Fibroblast of gingiva (primary cell): ENCODE results near the gene MACROD1.
"Not testable (repeated sequence)": the region's sequence is repeated elsewhere in the genome, so short reads cannot be mapped to it uniquely, and the experiment has no call there.

Source experiments
- DNase-seq: peaks from one replicate; pipeline ENCODE4 v3.0.0-alpha.2; 2011; ENCODE audit warnings: low read depth

The MACROD1 gene

DNA sequence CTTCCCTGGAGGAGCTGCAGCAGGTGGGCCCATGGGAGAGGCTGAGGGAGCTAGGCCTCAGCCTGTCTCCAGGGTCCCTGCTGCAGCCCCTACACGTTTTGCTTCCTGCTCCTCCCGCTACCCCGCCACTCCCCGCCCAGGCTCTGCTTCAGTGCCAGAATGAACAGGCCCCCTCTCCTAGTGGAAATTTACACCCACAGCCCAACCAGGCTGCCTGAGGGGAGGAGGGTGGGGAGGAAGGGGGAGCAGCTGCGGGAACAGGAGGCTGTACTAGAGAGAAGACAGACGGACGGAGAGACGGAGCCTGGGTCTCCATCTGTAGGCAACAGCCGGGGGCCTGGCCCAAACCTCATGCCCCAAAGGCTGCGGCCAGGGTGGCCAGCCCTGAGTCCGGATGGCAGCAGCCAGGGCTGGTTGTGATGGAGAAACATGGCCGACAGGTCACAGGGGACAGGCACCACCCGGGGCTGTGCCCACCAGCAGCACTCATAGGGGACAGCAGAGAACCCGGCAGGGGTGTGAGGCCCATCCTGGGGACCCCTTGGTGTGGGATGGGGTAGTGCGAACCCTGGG, 109.6 kb downstream of the MACROD1 start:
- no peak for DNase-seq

DNA sequence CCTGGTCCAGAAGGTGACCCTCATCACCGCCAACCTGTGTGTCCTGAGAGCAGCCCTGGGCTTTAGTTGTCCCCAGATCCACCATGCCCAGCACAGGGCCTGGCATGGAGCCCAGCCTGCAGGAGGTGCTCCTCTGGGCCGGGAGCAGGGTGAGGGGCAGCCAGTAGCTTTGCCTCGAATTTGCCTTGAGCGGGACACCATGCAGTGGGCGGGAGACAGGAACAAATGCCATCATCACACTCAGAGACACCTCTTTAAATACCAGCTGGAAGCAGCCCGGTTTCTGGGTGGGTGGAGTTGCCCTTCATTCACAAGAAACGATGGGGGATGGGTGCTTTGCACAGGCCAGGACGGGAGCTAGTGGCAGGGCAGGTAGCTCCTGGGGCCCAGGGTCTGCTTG, 110.8 kb downstream of the MACROD1 start:
- DNase-seq, result no peak

DNA sequence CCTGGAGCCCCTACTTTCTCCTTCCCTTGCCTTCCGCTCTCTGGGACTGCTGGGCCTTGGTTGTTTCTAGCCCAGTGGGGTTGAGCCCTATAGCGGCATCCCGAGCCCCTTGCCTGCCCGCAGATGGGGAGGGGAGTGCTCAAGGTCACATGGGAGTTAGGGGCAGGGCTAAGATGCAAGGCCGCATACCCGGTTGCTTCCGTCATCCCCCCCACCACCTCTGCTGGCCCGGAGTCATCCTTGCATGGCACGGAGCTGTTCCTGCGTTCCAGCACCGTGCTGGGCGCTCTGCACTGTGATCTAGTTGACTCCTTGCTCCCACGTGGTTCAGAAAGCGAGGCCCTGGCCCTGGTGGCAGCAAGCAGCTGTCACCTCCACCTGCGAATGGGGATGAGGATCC, 112.2 kb downstream of the MACROD1 start:
- DNase-seq, result no peak

DNA sequence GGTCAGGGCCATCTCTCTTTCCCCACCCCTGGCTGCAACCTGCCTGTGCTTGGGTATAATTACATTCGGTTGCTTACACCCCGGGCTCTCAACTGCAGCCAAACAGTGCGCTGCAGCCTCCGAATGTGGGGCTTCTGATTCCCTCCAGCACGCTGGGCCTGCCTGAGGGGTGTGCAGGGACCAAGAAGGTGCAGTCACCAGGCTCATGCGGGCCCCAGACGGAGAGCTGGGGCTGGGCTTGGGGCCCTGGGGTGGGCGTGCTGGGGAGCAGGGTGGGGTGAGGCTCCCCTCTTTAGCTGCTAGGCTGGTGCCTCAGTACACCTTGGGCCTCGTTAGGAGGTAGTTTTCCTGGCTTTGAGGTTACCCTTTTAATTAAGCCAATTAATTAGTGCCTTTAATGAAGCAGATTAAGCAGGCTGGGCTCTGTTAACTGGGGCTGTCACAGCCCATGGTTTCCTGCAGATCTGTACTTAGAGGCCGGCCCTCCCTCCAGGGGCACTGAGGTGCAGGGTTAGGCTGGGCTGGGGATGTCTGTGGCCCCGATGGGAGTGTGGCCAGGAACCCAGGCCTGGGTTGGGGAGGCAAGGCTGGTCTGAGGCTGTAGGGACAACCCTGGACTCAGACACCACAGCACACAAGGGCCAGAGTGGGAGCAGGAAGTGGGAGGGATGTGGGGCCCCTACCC, 112.8 kb downstream of the MACROD1 start:
- DNase-seq, result no peak

DNA sequence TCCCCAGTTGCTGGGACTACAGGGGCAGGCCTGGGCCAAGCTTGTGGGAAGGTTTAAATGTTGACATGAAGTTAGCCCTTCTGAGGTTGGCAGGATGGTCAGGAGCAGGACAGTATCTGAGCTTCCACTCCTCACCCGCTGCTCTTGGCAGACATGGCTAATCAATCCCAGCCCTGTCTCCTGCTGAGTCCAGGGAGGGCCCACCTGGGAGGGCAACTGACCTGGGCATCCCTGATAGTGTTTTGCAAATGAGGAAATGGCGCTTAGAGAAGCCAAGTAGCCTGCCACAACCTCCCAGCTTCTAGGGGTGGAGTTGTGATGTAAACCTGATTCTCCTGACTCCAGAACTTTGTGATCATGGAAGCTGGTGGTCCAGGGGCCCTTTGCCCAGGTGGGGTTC, 113.5 kb downstream of the MACROD1 start:
- DNase-seq, result no peak

DNA sequence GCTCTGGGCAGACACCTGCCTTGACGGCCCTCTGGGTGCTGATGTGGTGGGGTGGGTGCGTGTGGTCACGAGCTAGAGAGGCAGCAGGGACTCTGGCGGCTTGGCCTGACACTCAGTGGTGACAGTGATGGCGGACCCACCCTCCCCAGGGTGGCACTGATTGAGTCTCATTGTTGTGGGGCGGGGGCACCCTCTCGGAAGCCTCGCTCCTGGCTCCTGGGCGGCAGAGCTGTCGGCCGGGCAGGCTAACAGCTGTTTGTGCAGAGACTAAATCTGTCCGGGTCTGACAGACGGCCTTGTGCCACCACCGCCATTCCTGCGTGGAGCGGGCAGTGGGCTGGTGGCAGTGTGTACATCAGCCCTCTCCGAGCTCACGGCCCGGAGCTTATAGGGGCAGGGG, 114.6 kb downstream of the MACROD1 start:
- DNase-seq, result no peak

DNA sequence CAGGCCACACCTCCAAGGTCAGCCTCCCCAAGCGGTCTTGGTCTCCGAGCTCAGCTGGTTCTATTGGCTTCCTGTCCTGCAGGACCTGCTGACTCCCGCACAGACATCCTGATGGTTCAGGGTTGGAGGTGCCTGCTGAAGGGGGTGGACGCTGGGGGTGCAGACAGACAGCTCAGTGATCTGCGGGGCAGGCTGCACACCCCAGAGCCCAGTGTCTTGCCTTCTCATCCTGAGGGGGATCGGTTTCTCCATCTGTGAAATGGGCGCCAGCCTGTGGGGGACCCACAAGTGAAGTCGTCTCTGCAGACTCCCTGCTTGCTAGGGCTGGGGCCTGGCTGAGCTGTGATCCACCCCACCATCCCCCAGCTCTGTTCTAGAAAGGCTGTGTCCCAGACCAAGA, 116.4 kb downstream of the MACROD1 start:
- DNase-seq, result no peak

DNA sequence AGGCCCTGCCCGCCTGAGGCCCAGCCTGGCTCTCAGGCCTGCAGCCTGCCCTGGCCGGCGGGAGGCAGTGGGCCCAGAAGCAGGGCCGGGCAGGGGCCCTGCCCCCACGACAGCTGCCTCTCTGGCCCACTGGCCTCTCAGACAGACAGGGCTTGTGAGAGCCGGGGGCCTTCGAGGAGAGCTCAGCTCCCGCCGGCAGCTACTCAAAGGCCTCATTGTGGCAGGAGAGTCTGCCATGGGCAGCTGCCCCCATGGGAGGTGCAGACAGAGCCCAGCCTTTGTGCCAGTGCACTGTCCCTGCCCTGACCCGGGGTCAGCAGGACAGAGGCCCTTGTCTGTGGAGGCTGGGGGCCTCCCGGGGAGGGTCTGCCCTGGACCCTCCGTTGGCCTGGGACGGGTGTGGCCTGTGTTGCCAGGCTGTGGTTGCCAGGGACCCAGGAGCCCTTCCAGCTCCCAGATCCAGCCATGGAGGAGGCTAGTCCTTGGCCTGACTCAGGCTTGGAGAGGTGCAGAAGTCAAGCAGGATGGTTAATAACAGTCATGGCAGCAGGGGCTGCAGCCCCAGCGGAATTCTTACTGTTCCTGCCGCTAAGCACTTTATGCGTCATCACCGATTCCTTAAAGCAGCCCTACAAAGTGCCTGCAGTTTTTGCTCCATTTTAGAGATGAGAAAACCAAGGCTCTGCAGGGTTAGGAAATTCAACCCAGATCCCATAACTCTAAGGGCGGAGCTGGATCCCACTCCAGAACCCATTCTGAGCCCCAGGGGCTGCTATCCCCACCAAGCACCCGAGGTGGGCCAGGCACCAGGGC, 117.7 kb downstream of the MACROD1 start:
- DNase-seq, result no peak

DNA sequence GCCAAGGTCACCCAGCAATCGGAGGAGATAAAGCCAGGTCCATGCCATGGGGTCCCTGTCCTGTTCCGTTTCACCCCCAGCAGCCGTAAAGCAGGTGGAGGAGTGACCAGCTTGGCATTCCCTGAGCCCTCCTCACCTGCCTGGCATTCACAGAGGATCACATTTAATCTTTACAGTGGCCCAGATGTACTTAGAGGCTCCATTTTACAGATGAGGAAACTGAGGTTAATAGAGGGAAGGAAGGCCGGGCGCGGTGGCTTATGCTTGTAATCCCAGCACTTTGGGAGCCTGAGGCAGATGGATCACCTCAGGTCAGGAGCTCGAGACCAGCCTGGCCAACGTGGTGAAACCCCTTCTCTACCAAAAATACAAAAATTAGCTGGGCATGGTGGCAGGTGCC, 118.5 kb downstream of the MACROD1 start:
- DNase-seq, result not testable (repeated sequence)

DNA sequence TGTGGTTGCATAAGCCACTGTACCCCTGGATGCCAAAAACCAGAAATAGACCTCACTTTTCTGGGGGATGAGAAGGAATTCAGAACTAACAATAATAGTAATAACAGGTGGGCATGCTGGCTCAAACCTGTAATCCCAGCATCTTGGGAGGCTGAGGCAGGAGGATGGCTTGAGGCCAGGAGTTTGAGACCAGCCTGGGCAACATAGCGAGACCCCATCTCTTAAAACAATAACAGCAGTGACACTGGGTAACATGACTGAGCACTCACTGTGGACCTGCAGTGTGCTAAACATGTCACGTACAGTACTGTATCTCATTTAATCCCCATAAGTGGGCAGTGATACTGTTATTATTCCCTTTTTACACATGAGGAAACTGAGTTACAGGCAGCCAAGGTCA, 120.2 kb downstream of the MACROD1 start:
- DNase-seq, result no peak

DNA sequence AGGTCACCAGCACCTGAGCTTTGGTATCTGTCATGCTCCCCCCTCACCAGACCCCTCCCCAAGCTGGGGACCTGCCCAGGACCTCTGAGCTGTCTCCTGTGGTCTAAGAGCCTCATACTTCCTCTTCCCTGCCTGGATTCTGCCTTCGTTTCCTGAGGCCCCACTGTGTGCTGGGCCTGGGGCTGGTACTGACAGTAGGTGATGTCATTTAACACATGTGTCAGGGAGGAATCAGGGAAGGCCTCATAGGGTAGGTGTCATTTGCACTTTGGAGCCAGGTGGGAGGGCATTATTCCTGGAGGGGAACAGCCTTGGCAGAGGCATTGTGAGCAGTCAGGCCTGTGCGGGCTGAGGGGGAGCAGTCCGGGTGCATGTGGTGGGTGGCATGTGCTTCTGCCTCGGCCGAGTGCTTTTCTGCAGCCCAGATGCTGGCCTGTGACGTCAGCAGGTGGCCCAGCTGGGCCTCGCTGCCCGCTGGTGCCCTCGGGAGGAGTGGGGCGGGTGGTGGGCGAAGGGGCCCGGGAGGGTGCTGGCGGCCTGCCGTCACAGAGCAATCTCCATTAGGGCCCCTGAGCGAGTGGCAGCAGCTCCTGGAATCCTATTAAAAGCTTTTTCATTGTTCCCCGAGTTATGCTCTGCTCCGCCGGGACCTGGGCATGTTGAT, 121.1 kb downstream of the MACROD1 start:
- DNase-seq, result no peak

DNA sequence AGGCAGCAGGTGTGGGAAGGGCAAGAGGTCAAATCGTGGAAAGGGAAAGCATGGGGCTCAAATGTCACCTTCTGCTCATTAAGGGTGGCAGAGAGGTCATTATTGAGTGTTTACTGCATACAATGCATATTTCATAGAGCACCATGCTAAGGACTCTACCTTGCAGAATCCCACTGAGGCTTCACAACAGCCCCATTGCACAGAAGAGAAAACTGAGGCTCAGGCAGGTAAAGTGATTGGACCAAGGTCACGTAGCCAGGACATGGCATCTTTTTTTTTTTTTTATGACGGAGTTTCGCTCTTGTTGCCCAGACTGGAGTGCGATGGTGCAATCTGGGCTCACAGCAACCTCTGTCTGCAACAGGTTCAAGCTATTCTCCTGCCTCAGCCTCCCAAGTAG, 122.4 kb downstream of the MACROD1 start:
- no peak for DNase-seq

DNA sequence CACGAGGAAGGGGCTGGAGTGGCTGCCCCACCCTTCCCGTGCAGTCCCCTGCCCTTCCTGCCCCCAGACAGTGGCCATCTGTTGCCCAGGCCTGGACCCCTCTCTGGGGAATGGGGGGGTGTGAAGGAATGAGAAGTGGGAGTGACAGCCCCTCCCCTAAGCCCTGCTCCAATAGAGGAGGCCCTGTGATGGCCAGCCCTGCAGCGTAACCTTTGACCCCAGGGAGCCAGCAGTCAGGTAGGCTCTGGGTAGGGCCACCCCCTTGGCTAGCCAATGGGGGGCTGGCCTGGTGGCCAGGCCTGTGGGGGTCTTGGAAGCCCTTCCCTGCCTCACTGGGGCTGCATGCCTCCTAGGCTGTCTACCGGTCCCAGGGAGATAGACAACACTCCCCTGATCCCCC, 123.6 kb downstream of the MACROD1 start:
- no peak for DNase-seq

DNA sequence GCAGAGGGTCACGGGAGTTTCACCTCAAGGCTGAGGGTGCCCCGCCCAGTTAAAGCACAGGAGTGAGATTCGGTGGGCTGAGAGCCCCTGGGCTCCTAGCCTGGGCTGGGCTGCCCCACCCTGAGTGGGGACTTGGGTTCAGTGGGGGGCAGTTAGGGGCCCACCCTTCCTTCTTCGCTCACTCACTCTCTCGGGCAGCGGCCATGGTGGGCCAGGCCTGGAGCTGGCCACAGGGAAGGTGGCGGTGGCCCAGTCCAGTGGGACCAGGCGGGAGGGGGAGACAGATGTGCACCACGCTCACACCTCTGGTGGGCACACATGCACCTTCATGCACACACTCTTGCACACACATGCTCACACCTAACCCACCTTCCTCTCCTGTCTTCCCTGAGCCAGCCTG, 124.1 kb downstream of the MACROD1 start:
- no peak for DNase-seq

DNA sequence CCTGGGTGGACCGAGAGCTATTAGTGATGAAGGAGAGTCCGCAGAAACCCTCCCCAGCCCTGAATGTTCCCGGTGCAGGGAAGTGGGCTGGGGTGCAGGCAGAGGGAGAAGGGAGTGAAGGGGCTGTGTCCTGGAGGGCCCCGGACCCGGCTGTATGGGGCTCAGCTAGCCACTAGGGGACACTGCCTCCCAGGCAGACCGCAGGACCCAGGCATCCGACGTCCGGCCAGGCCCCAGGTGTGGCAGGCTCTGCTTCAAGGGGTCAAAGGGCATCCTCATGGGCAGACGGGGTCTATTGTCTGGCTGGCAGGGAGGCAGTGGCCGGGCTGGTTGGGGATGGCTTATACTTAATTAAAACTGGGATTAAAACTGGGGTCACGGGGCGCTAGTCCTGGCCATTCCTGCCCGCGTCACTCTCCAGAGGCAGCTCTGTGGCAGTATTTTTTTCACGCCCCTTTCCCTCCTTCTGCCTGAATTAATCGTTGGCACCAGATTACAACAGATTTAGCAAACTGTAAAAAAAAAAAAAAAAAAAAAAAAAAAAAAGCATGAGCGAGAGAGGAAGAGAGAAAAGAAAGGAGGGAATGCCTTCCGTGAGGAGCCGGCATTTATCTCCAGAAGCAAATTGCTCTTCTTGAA, 125.1 kb downstream of the MACROD1 start:
- DNase-seq, result no peak

DNA sequence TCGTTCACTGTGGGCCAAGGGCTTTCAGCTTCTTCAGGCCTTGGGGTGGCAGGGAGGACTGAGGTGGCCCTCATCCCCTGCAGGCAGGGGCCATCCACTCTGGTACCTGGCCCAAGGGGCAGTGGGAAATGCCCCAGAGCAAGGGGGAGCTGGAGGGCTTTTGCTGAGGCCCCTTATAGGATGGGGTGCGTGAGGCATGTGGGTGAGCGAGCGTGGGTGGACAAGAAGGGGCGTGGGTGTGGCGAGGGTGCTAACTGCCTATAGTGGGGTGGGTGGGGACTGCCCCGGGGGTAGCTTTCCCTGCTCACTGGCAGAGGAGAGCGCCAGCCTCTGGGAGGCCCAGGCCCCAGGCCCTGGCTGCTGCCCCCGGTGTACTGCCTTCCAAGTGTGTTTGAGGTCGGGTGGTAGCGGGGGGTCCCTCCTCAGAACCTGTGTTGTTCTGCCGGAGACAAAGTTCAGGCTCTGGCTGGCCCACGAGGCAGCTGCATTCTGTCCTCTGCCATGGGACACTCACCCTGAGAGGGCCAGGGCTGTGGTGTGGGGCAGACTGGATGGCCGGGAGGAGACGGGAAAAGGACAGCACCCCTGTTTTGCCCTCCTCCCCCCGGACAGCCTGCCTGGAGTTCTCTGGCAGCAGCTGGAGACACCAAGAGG, 126.8 kb downstream of the MACROD1 start:
- no peak for DNase-seq

DNA sequence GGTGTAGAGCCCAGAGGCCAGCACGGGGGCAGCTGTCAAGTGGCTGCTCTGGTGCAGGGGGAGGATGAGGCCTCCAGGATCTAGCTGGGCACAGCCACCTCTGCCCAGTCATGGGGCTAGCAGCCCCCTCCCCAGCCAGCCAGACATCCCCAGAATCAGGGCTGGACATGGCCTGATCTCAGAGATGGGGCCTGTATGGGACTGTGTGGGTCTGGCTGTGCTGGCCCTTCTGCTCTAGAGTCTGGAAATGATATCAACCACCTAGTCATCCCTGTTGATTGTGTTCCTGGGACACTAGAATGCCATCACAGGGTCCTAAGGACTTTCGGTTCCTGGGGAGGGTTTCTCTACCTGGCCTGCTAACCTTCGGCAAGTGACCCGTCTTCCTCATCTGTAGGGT, 127.4 kb downstream of the MACROD1 start:
- no peak for DNase-seq

DNA sequence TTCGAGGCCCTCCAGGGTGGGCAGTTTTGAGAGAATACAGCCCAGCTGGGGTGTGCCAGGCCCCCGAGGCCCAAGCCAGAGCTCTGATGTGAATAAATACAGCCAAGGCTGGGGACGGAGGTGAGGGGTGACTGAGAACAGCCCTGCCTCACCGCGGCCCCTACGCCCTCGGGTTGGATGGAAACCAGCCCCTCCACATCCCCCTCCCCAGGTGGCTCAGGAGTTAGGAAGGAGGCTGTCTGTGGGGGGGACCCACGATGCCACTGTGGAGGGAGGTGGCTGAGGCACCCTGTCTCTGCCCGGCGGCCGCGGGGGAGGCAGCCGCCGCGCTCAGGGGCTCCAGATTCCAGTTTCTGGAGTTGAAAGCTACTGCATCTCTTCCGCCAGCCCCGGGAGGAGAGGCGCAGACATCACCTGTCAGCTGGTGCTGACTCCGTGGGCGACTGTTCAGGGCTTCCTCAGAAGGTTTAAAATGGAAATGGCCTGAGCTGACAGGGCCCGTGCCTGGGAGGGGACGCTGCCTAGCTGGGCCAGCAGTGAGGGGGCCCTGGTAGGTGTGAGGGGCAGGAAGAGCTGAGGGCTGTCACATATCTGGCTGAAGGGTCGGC, 128.8 kb downstream of the MACROD1 start:
- DNase-seq, result no peak

DNA sequence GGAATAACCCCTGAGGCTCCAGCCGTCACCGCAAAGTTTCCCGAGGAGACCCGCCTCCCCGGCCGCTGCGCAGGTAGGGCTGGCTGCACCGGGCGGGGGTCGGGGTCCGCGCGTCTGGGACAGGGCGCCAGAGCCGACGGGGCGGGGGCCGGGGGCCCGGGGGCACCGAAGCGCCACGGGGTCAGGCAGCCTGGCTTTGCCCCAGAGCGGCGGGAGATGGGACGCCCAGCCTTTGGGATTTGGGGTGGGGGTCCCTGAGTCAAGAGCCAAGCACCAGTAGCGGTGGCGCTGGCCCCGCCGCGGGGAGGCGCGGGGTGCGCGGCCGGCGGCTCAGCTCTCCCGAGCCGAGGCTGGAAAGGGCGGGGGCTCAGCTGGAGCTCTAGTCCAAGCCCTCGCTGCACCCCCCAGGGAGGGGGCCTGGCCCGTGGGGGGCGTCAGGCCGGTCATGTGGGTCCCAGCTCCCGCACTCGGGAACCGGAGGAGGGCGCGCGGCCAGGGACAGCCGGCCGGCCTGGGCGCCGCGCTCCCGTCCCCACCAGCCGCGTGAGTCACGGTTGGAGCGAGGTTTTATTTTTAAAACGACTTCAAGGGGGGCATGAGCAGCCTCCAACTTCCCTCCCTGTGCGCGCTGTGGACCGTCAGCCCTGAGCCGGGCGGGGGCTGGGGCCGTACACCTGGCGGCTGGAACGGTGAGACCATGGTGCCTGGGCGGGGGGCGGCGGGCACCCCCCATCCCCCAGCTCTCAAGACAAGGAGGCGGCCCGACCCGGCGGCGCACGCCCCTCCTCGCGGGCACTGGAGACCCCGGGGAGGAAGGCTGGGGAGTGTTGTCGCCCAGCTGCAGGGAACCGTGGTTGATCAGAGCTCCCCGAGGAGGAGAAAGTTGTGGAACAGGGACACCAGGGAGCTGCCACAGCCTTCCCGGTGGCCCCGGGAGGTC, 129.6 kb downstream of the MACROD1 start:
- DNase-seq, result no peak

DNA sequence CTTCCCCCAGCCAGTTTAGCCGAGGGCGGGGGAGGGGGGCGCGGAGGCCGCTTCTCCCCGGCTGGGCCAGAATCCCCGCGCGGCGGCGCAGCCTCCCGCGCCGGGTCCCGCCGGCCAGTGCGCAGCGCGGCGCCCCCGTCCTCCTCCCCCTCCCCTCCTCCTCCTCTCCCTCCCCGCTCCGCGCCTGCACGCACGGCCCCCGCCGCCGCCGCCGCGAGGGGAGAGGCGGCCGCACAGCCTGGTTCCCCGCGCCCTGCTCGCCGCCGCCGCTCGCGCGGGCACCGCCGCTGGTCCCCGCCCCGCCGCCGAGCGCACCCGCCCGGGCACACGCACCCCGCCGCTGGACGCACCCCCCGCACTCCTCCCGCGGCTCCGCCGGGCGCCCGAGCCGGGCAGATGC, 130.3 kb downstream of the MACROD1 start, which contains the start of gene FLRT1:
TSS of gene FLRT1 (plus strand) at position 356 of the 400 bp plus-strand sequence. CDS start 80,337 bp downstream, outside the sequence.
- DNase-seq, result no peak
